Chondrocyte (in vitro differentiated cells): Measurements from ENCODE around the gene COL6A2. TPM values are rescaled to one million over a fixed set of nuclear protein-coding genes. Genes with fewer than 3 reads are reported as not detected.
"Not testable (repeated sequence)": the region's sequence is repeated elsewhere in the genome, so short reads cannot be mapped to it uniquely, and the experiment has no call there.

Experiments used
- DNase-seq: peaks from one replicate; pipeline ENCODE4 v3.0.0; 2021; ENCODE audit warnings: mixed read lengths, low spot score
- H3K27ac Mint-ChIP-seq: one replicate; pipeline ENCODE4 v1.8.0; 2021; ENCODE audit warnings: mild to moderate bottlenecking, moderate library complexity, mixed read lengths; ENCODE audit not compliant: unreplicated experiment
- H3K27me3 Mint-ChIP-seq: 2 replicates; pipeline ENCODE4 v1.8.0; 2021; ENCODE audit warnings: low read depth, mixed read lengths
- H3K36me3 Mint-ChIP-seq: 2 replicates; pipeline ENCODE4 v1.8.0; 2021; ENCODE audit warnings: low read depth, mixed read lengths
- H3K4me1 Mint-ChIP-seq: 2 replicates; pipeline ENCODE4 v1.8.0; 2021; ENCODE audit warnings: low read depth, mild to moderate bottlenecking, mixed read lengths
- H3K4me3 Mint-ChIP-seq: one replicate; pipeline ENCODE4 v1.8.0; 2021; ENCODE audit warnings: mild to moderate bottlenecking, moderate library complexity, mixed read lengths; ENCODE audit not compliant: unreplicated experiment
- H3K9me3 Mint-ChIP-seq: 2 replicates; pipeline ENCODE4 v1.8.0; 2021; ENCODE audit warnings: low read depth, mixed read lengths
- CTCF ChIP-seq: fragments of 200-600 bp; sonication (generic); IDR thresholded peaks from 2 replicates; pipeline ENCODE4 v1.5.0; 2021; ENCODE audit warnings: antibody characterized with exemption, mild to moderate bottlenecking, moderate library complexity
- total RNA-seq: library from RNA; stranded (reverse); gene quantifications from 3 replicates; pipeline ENCODE4 v1.2.1, GENCODE V29; 2021

Gene COL6A2
- total RNA-seq, 1 donor from 2014 or later: 1,646 TPM

- H3K36me3 Mint-ChIP-seq: peaks cover 4% of the 10 kb centered on the region
- no peak overlapping the region for H3K27ac Mint-ChIP-seq
- peaks cover 24% of the 10 kb centered on the region for H3K4me1 Mint-ChIP-seq
- no peak overlapping the region for H3K4me3 Mint-ChIP-seq
- H3K27me3 Mint-ChIP-seq: peaks cover 12% of the 10 kb centered on the region
- no peak for TF ChIP-seq CTCF
- no peak for DNase-seq
- no peaks in the 10 kb centered on the region for H3K9me3 Mint-ChIP-seq
These were observed 41.8 kb downstream of the COL6A2 start for GRCh38 chr21:46139686-46140085.

- Mint-ChIP-seq H3K27me3 (peaks cover 12% of the 10 kb centered on the region), H3K4me1 (peaks cover 21% of the 10 kb centered on the region)
- DNase-seq, H3K9me3 Mint-ChIP-seq, H3K27ac Mint-ChIP-seq, H3K36me3 Mint-ChIP-seq, H3K4me3 Mint-ChIP-seq: not testable (repeated sequence)
These were observed 42.6 kb downstream of the COL6A2 start for GRCh38 chr21:46140352-46141003.

- Mint-ChIP-seq H3K36me3 (peaks cover 4% of the 10 kb centered on the region), H3K9me3 (no peaks in the 10 kb centered on the region), H3K4me1 (peaks cover 16% of the 10 kb centered on the region), H3K27ac (no peak overlapping the region), H3K27me3 (peaks cover 12% of the 10 kb centered on the region), H3K4me3 (no peak overlapping the region)
- peak; percentile 60 for DNase-seq
- TF ChIP-seq CTCF: no peak
These were observed 44.1 kb downstream of the COL6A2 start for GRCh38 chr21:46141767-46142581.

- TF ChIP-seq CTCF: no peak
- Mint-ChIP-seq H3K4me3 (no peak overlapping the region), H3K9me3 (no peaks in the 10 kb centered on the region), H3K27ac (no peak overlapping the region), H3K4me1 (peaks cover 16% of the 10 kb centered on the region), H3K27me3 (peaks cover 12% of the 10 kb centered on the region), H3K36me3 (peaks cover 4% of the 10 kb centered on the region)
- DNase-seq: peak; percentile 65
These were observed 44.9 kb downstream of the COL6A2 start for GRCh38 chr21:46142582-46143473.

GRCh38 chr21:46144464-46145070 is 46.7 kb downstream of the COL6A2 start:
- peak; percentile 37 for DNase-seq
- TF ChIP-seq CTCF: no peak
- H3K27me3 Mint-ChIP-seq: peaks cover 12% of the 10 kb centered on the region
- no peak overlapping the region for H3K27ac Mint-ChIP-seq
- H3K36me3 Mint-ChIP-seq: peaks cover 4% of the 10 kb centered on the region
- peaks cover 16% of the 10 kb centered on the region for H3K4me1 Mint-ChIP-seq
- no peak overlapping the region for H3K4me3 Mint-ChIP-seq
- H3K9me3 Mint-ChIP-seq: no peaks in the 10 kb centered on the region
